ENCODE data around the gene CD300LG.

Gene CD300LG

GRCh38 chr17:43817826-43818225, 29.1 kb upstream of the CD300LG start:
- H3K9me2 ChIP-seq (replicated peaks; ENCODE audit: insufficient read depth, low read length) = no peaks in the 10 kb centered on the region
- no peak overlapping the region for H3K4me3 ChIP-seq (ENCODE audit: insufficient read depth, low read length, poor library complexity, severe bottlenecking)
- no peaks in the 10 kb centered on the region for H3K36me3 ChIP-seq (ENCODE audit: low read length)
- H3K27ac ChIP-seq (ENCODE audit: low read depth, low read length) = no peak overlapping the region
- H4K20me1 ChIP-seq (ENCODE audit: low read depth, low read length) = no peaks in the 10 kb centered on the region
- H3K4me2 ChIP-seq (ENCODE audit: low read depth, low read length, poor library complexity, severe bottlenecking) = no peak overlapping the region
- TF ChIP-seq, protein P1, sequence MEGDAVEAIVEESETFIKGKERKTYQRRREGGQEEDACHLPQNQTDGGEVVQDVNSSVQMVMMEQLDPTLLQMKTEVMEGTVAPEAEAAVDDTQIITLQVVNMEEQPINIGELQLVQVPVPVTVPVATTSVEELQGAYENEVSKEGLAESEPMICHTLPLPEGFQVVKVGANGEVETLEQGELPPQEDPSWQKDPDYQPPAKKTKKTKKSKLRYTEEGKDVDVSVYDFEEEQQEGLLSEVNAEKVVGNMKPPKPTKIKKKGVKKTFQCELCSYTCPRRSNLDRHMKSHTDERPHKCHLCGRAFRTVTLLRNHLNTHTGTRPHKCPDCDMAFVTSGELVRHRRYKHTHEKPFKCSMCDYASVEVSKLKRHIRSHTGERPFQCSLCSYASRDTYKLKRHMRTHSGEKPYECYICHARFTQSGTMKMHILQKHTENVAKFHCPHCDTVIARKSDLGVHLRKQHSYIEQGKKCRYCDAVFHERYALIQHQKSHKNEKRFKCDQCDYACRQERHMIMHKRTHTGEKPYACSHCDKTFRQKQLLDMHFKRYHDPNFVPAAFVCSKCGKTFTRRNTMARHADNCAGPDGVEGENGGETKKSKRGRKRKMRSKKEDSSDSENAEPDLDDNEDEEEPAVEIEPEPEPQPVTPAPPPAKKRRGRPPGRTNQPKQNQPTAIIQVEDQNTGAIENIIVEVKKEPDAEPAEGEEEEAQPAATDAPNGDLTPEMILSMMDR (IDR thresholded peaks at IDR 0.05; ENCODE audit: insufficient read depth, low read length, poor library complexity, severe bottlenecking) = no peak
- no peak for TF ChIP-seq EZH2phosphoT487 (conservative IDR thresholded peaks at IDR 0.05; ENCODE audit: low read length)
- no peak overlapping the region for H3K9ac ChIP-seq (ENCODE audit: low read length)
- 0 out of 2 replicates have a peak, but pooled peaks cover 6% of the 10 kb centered on the region for H3K27me3 ChIP-seq (ENCODE audit: low read length)
- no peaks in the 10 kb centered on the region for H3K9me3 ChIP-seq (ENCODE audit: insufficient read depth, low read length)
- H3F3A ChIP-seq (ENCODE audit: insufficient read depth) = no peaks in the 10 kb centered on the region
- no peak overlapping the region for H2AFZ ChIP-seq (ENCODE audit: low read depth, low read length, severe bottlenecking)
- H3K79me2 ChIP-seq (ENCODE audit: insufficient read depth, low read length) = no peaks in the 10 kb centered on the region

GRCh38 chr17:43818966-43819365, 28.0 kb upstream of the CD300LG start:
- no peaks in the 10 kb centered on the region for H3K9me3 ChIP-seq (ENCODE audit: insufficient read depth, low read length)
- no peak overlapping the region for H3K4me2 ChIP-seq (ENCODE audit: low read depth, low read length, poor library complexity, severe bottlenecking)
- H2AFZ ChIP-seq (ENCODE audit: low read depth, low read length, severe bottlenecking) = no peak overlapping the region
- H3F3A ChIP-seq (ENCODE audit: insufficient read depth) = no peaks in the 10 kb centered on the region
- 0 out of 2 replicates have a peak, but pooled peaks cover 6% of the 10 kb centered on the region for H3K27me3 ChIP-seq (ENCODE audit: low read length)
- H3K79me2 ChIP-seq (ENCODE audit: insufficient read depth, low read length) = no peaks in the 10 kb centered on the region
- TF ChIP-seq, protein P1 (IDR thresholded peaks at IDR 0.05; ENCODE audit: insufficient read depth, low read length, poor library complexity, severe bottlenecking) = no peak
- no peak for TF ChIP-seq EZH2phosphoT487 (conservative IDR thresholded peaks at IDR 0.05; ENCODE audit: low read length)
- no peaks in the 10 kb centered on the region for H3K9me2 ChIP-seq (replicated peaks; ENCODE audit: insufficient read depth, low read length)
- H3K36me3 ChIP-seq (ENCODE audit: low read length) = no peaks in the 10 kb centered on the region
- no peak overlapping the region for H3K9ac ChIP-seq (ENCODE audit: low read length)
- H4K20me1 ChIP-seq (ENCODE audit: low read depth, low read length) = no peaks in the 10 kb centered on the region
- H3K27ac ChIP-seq (ENCODE audit: low read depth, low read length) = no peak overlapping the region
- no peak overlapping the region for H3K4me3 ChIP-seq (ENCODE audit: insufficient read depth, low read length, poor library complexity, severe bottlenecking)

GRCh38 chr17:43820759-43821158, 26.2 kb upstream of the CD300LG start:
- H3K4me3 ChIP-seq (ENCODE audit: insufficient read depth, low read length, poor library complexity, severe bottlenecking) = no peak overlapping the region
- H3F3A ChIP-seq (ENCODE audit: insufficient read depth) = no peaks in the 10 kb centered on the region

More at GRCh38 chr17:43820759-43821158, 26.2 kb upstream of the CD300LG start:
- TF ChIP-seq, protein P1 (IDR thresholded peaks at IDR 0.05; ENCODE audit: insufficient read depth, low read length, poor library complexity, severe bottlenecking) = no peak
- no peak for TF ChIP-seq EZH2phosphoT487 (conservative IDR thresholded peaks at IDR 0.05; ENCODE audit: low read length)
- Histone ChIP-seq H3K79me2 (ENCODE audit: insufficient read depth, low read length) (no peaks in the 10 kb centered on the region), H4K20me1 (ENCODE audit: low read depth, low read length) (no peaks in the 10 kb centered on the region), H3K9ac (ENCODE audit: low read length) (no peak overlapping the region), H2AFZ (ENCODE audit: low read depth, low read length, severe bottlenecking) (no peak overlapping the region), H3K36me3 (ENCODE audit: low read length) (no peaks in the 10 kb centered on the region), H3K27ac (ENCODE audit: low read depth, low read length) (no peak overlapping the region), H3K4me2 (ENCODE audit: low read depth, low read length, poor library complexity, severe bottlenecking) (no peak overlapping the region), H3K27me3 (ENCODE audit: low read length) (0 out of 2 replicates have a peak, but pooled peaks cover 6% of the 10 kb centered on the region), H3K9me2 (replicated peaks; ENCODE audit: insufficient read depth, low read length) (no peaks in the 10 kb centered on the region), H3K9me3 (ENCODE audit: insufficient read depth, low read length) (no peaks in the 10 kb centered on the region)
